NCI-H1417 (cell line): Measurements from ENCODE around the gene DMAC2.
"Not testable (repeated sequence)": the region's sequence is repeated elsewhere in the genome, so short reads cannot be mapped to it uniquely, and the experiment has no call there.

Experiments
- DNase-seq, 3 experiments: peaks; one replicate each; lab custom pipeline; 2025; lab: John Stamatoyannopoulos, UW

The DMAC2 gene

DNA sequence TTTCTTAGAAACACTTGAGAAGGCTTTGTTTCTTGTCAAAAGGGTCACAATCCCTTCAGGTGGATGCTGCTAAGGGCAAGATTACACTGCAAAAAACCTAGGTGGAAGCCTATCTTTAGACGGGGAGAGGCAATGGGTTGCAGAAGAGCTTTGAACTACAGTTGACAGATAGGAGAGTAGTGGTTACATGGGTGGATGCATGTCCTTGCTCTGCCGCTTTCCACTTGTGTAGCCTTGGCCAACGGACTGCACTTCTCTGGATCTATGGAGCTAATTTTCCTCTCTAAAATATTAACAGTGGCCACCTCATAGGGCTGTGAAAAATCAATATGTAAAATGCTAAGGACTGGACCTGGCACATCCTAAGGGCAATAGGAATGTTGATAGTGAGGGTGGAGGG lies 41.1 kb downstream of the DMAC2 start:
- peak in 1 of 3 experiments; percentile 13 for DNase-seq

DNA sequence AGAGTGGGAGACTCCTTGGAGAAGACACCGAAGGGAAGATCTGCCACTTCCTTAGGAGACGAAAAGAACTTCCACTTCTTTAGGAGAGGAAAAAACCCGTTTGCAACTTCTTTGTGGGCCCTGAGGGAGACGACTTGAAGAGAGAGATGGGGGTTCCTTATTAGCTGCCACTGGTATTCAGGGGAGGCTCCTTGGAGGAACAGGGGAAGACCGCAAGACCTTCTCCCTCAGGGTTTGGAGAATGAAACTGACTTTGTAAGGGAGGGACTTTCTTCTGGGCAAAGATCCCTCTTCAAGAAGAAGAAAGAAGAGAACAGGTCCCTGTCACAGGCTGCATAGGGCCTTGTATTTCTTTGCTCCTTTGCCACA lies 41.7 kb downstream of the DMAC2 start:
- DNase-seq, result no peak

DNA sequence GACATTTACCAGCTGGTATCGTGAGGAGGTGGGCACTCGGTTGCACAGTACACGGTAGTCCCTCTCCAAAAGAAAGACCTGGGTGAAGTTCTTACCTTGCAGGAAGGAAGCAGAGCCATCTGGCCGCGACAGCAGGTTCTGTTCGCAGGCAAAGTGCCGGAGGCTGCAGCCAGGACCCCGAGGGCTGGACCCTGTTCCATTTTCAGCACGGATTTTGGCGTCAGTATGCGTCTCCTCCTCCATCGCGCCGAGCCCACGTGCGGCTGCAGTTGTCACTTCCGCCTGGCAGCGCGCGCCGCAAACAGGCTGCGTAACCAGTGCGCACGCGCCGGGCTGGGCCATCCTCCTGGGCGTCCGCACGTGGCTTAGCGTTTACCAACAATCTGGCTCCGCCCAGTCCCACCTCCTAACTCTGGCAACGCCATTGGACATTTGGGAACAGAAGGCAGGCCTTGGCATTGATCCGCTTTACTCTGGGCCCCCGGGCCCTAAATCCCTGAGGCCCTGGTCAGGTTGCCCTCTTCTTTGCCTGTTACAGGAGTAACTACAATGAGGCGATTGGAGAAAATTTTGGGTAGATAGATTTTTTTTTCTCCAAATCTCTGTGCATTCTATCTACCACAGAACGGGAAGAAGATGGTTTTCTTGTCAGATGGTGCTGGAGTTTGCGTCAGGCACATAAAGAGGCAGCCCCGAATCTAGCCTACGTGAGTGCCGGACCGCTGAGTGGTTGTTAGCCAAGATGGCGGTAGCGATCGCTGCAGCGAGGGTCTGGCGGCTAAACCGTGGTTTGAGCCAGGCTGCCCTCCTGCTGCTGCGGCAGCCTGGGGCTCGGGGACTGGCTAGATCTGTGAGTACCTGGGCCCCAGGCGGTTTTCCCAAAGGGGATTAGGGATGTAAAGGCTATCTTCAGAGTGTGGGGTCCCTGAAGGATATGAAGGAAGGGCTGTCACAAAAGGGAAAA lies 42.3 kb downstream of the DMAC2 start, which contains the start of the genes BCKDHA and EXOSC5:
Gene BCKDHA, plus strand, starts transcription at position 733 of the 964 bp plus-strand sequence. Its CDS starts 10 bp downstream, at position 743.
Gene EXOSC5, minus strand, starts transcription at position 274 of the 964 bp plus-strand sequence. Its CDS starts 31 bp downstream, at position 243.
- peak; percentile 99 to 100 (median 100) for DNase-seq

DNA sequence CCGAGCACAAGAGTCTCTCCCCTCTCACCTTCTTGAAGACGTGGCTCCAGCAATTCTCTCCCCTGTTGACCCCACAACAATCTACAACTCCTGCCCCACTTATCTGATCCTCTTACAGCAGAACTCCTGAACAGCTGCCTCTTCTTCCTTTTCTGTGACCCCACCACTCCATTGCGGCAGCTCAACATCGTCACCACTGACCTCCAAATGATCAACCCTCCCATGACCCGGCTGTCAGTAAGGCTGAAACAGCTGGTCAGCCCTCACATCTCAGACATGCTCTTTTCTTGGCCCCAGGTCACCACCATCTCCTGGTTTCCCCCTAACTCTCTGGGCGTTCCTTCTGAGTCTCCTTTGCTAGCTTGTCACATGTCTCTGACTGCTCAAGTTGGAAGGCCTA lies 44.4 kb downstream of the DMAC2 start:
- no peak for DNase-seq

DNA sequence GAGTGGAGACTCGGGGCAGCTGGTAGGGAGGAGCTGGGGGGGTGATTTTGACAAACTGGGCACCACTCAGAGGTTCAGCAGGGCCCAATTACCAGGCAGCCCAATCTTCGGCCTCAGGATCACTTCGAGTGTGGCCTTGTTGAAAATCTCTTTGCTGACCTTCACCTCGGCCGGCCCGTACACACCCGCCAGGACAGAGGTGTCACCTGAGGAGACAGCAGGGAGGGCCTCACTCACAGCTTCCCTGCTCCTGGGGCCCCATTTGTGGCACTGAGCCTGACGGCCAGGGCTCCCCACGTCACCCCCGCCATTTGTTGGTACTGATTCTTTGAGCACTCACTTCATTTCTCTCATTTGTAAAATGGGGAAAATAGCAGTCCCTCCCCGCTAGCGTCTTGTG lies 46.9 kb downstream of the DMAC2 start:
- DNase-seq, result no peak

DNA sequence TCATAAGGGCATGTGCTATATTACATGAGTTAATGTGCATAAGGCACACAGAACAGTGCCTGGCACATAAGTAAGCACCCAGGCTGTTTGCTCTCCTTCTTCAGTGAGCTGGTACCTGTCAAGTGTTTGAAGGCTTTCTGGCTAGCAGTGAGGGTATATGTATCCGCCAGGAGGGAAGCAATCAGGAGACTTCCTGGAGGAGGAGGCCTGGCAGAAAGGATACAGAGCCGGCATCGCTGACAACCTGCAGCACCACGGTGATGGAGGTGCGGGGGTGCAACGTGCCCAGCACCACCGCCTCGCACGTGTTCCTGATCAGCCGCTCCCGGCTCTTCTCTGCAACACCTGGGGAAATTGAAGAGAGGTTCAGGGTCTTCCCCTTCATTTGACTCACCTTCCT lies 48.1 kb downstream of the DMAC2 start:
- DNase-seq, result no peak

DNA sequence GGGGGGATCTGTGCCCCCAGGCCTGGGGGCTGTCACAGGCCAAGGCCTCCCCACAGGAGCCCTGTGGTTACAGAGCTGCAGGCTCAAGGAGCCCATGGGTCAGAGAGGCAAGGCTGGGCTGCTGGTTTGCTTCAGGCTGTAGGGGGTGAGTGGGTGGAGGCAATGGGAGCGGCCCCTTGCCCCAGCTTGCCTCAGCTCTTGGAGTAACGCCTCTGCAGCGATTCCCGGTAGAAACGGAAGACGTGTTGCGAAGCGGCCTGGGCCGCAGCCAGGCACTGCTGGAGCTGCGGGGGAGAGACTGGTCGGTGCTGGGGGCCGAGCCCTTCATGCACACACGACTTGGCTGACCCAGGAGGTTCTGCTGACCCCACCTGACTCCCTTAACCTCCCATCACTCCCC lies 53.3 kb downstream of the DMAC2 start:
- DNase-seq, result no peak

DNA sequence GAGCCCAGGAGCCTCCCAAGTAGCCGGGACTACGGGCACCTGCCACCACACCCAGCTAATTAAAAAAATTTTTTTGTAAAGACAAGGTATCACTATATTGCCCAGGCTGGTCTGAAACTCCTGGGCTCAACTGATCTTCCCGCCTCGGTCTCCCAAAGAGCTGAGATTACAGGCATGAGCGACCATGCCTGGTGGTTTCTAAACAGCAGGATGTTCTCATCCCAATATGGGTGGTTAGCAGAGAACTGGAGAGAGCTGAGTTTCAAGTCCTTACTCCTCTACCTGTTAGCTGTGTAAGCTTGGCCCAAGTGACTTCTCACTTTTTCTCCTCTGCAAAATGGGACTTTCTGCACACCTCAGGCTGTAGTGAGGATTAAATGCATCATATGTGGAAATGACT lies 55.4 kb downstream of the DMAC2 start:
- DNase-seq, result no peak

DNA sequence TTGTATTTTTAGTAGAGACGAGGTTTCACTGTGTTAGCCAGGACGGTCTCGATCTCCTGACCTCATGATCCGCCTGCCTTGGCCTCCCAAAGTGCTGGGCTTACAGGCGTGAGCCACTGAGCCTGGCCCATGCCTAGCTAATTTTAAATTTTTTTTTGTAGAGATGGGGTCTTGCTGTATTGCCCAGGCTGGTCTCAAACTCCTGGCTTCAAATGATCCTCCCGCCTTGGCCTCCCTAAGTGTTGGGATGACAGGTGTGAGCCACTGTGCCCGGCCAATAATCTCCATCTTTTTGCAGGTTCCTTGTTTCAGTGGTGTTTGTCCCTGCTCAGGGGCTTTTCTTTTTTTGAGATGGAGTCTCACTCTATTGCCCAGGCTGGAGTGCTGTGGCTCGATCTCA lies 58.2 kb downstream of the DMAC2 start:
- not testable (repeated sequence) for DNase-seq
